ENCODE results near the gene SASH3.
A peak's percentile ranks its signal among the peaks of the same experiment; 100 is the strongest.

SASH3 gene

GRCh38 chrX:129750971-129751370 is 28.8 kb upstream of the SASH3 start:
- TF ChIP-seq EZH2phosphoT487 (IDR thresholded peaks at IDR 0.05; ENCODE audit: low read depth) (no peak), CTCF (IDR thresholded peaks at IDR 0.05; ENCODE audit: low read depth, low read length) (no peak)
- Histone ChIP-seq H3K4me3 (ENCODE audit: low read length) (no peak overlapping the region), H3K9me3 (ENCODE audit: insufficient read depth, low read length) (no peaks in the 10 kb centered on the region), H3K4me2 (ENCODE audit: low read length) (no peak overlapping the region), H3K36me3 (replicated peaks; ENCODE audit: low read depth, low read length) (no peaks in the 10 kb centered on the region), H3K27ac (ENCODE audit: low read length) (no peak overlapping the region), H2AFZ (ENCODE audit: low read depth, low read length) (no peak overlapping the region), H3K9ac (ENCODE audit: low read length) (no peak overlapping the region), H3K4me1 (ENCODE audit: low read length) (peaks cover 9% of the 10 kb centered on the region), H3K27me3 (ENCODE audit: low read depth, low read length) (no peaks in the 10 kb centered on the region), H3K79me2 (ENCODE audit: low read length) (no peaks in the 10 kb centered on the region), H4K20me1 (ENCODE audit: insufficient read depth, low read length) (no peaks in the 10 kb centered on the region)

- Histone ChIP-seq H3K79me2 (ENCODE audit: low read length) (no peaks in the 10 kb centered on the region), H3K36me3 (replicated peaks; ENCODE audit: low read depth, low read length) (no peaks in the 10 kb centered on the region), H3K4me3 (ENCODE audit: low read length) (peak overlapping the region; percentile 58), H2AFZ (ENCODE audit: low read depth, low read length) (peak overlapping the region; percentile 83; the same call in 1 of the 2 replicates), H3K27ac (ENCODE audit: low read length) (no peak overlapping the region), H4K20me1 (ENCODE audit: insufficient read depth, low read length) (no peaks in the 10 kb centered on the region), H3K4me2 (ENCODE audit: low read length) (peak overlapping the region; percentile 58), H3K27me3 (ENCODE audit: low read depth, low read length) (no peaks in the 10 kb centered on the region), H3K9ac (ENCODE audit: low read length) (no peak overlapping the region), H3K9me3 (ENCODE audit: insufficient read depth, low read length) (no peaks in the 10 kb centered on the region), H3K4me1 (ENCODE audit: low read length) (peaks cover 25% of the 10 kb centered on the region)
- TF ChIP-seq EZH2phosphoT487 (IDR thresholded peaks at IDR 0.05; ENCODE audit: low read depth) (no peak), CTCF (IDR thresholded peaks at IDR 0.05; ENCODE audit: low read depth, low read length) (peak; percentile 63)
Observed at GRCh38 chrX:129754056-129755024, 25.4 kb upstream of the SASH3 start.

GRCh38 chrX:129755779-129756650 is 23.7 kb upstream of the SASH3 start:
- Histone ChIP-seq H2AFZ (ENCODE audit: low read depth, low read length) (no peak overlapping the region; the same call in 1 of the 2 replicates), H3K79me2 (ENCODE audit: low read length) (no peaks in the 10 kb centered on the region), H3K4me2 (ENCODE audit: low read length) (no peak overlapping the region), H3K4me1 (ENCODE audit: low read length) (peaks cover 25% of the 10 kb centered on the region), H3K36me3 (replicated peaks; ENCODE audit: low read depth, low read length) (no peaks in the 10 kb centered on the region), H4K20me1 (ENCODE audit: insufficient read depth, low read length) (no peaks in the 10 kb centered on the region), H3K9ac (ENCODE audit: low read length) (no peak overlapping the region), H3K4me3 (ENCODE audit: low read length) (no peak overlapping the region), H3K27me3 (ENCODE audit: low read depth, low read length) (no peaks in the 10 kb centered on the region), H3K9me3 (ENCODE audit: insufficient read depth, low read length) (no peaks in the 10 kb centered on the region), H3K27ac (ENCODE audit: low read length) (no peak overlapping the region)
- TF ChIP-seq CTCF (IDR thresholded peaks at IDR 0.05; ENCODE audit: low read depth, low read length), result peak; percentile 45
- no peak for TF ChIP-seq EZH2phosphoT487 (IDR thresholded peaks at IDR 0.05; ENCODE audit: low read depth)

Measured in OCI-LY3 (cell line).